ENCODE measurements around the gene C1orf56. TPM values are rescaled to one million over a fixed set of nuclear protein-coding genes. Genes with fewer than 3 reads are reported as not detected.

C1orf56 gene
- total and polyA plus RNA-seq, 10 of the 15 experiments (the other 5 are each of a cell fraction or from before 2014, with no cell fraction given), result 0.22 to 15.5 (median 1.5) TPM

DNA sequence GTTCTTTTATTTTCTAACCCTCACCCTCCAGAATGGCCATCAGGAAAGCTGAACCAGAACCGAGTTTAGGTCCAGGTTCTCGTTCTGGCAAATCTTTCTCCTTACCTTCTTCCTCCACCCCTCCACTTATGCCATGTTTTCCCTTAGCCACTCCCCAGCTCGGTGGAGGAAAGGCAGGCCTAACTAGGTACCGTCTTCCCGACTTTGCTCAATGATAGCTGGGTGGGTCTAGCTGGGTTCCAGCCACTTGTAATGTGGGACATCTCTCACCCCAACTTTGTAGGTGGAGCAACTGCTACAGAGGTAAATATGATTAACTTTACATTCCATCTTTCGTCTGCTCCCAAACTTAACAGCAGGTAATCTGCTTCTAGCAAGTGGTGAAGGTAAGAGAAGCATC, 10.5 kb upstream of the C1orf56 start (continued):
- TF ChIP-seq, protein P1, sequence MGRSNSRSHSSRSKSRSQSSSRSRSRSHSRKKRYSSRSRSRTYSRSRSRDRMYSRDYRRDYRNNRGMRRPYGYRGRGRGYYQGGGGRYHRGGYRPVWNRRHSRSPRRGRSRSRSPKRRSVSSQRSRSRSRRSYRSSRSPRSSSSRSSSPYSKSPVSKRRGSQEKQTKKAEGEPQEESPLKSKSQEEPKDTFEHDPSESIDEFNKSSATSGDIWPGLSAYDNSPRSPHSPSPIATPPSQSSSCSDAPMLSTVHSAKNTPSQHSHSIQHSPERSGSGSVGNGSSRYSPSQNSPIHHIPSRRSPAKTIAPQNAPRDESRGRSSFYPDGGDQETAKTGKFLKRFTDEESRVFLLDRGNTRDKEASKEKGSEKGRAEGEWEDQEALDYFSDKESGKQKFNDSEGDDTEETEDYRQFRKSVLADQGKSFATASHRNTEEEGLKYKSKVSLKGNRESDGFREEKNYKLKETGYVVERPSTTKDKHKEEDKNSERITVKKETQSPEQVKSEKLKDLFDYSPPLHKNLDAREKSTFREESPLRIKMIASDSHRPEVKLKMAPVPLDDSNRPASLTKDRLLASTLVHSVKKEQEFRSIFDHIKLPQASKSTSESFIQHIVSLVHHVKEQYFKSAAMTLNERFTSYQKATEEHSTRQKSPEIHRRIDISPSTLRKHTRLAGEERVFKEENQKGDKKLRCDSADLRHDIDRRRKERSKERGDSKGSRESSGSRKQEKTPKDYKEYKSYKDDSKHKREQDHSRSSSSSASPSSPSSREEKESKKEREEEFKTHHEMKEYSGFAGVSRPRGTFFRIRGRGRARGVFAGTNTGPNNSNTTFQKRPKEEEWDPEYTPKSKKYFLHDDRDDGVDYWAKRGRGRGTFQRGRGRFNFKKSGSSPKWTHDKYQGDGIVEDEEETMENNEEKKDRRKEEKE (IDR thresholded peaks at IDR 0.05), result no peak
- TF ChIP-seq, protein P2, sequence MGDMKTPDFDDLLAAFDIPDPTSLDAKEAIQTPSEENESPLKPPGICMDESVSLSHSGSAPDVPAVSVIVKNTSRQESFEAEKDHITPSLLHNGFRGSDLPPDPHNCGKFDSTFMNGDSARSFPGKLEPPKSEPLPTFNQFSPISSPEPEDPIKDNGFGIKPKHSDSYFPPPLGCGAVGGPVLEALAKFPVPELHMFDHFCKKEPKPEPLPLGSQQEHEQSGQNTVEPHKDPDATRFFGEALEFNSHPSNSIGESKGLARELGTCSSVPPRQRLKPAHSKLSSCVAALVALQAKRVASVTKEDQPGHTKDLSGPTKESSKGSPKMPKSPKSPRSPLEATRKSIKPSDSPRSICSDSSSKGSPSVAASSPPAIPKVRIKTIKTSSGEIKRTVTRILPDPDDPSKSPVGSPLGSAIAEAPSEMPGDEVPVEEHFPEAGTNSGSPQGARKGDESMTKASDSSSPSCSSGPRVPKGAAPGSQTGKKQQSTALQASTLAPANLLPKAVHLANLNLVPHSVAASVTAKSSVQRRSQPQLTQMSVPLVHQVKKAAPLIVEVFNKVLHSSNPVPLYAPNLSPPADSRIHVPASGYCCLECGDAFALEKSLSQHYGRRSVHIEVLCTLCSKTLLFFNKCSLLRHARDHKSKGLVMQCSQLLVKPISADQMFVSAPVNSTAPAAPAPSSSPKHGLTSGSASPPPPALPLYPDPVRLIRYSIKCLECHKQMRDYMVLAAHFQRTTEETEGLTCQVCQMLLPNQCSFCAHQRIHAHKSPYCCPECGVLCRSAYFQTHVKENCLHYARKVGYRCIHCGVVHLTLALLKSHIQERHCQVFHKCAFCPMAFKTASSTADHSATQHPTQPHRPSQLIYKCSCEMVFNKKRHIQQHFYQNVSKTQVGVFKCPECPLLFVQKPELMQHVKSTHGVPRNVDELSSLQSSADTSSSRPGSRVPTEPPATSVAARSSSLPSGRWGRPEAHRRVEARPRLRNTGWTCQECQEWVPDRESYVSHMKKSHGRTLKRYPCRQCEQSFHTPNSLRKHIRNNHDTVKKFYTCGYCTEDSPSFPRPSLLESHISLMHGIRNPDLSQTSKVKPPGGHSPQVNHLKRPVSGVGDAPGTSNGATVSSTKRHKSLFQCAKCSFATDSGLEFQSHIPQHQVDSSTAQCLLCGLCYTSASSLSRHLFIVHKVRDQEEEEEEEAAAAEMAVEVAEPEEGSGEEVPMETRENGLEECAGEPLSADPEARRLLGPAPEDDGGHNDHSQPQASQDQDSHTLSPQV (IDR thresholded peaks at IDR 0.05), result no peak
- TF ChIP-seq, protein P3, sequence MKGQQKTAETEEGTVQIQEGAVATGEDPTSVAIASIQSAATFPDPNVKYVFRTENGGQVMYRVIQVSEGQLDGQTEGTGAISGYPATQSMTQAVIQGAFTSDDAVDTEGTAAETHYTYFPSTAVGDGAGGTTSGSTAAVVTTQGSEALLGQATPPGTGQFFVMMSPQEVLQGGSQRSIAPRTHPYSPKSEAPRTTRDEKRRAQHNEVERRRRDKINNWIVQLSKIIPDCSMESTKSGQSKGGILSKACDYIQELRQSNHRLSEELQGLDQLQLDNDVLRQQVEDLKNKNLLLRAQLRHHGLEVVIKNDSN (IDR thresholded peaks at IDR 0.05; ENCODE audit: borderline replicate concordance, extremely low read length, insufficient read depth, low read depth, low read length), result no peak
- TF ChIP-seq SMAD1 (IDR thresholded peaks at IDR 0.05; ENCODE audit: low read depth, partially characterized antibody) (no peak), MYC (IDR thresholded peaks at IDR 0.05; ENCODE audit: insufficient read depth, insufficient read length, insufficient replicate concordance, low read length, severe bottlenecking) (no peak)
- TF ChIP-seq, protein P4, sequence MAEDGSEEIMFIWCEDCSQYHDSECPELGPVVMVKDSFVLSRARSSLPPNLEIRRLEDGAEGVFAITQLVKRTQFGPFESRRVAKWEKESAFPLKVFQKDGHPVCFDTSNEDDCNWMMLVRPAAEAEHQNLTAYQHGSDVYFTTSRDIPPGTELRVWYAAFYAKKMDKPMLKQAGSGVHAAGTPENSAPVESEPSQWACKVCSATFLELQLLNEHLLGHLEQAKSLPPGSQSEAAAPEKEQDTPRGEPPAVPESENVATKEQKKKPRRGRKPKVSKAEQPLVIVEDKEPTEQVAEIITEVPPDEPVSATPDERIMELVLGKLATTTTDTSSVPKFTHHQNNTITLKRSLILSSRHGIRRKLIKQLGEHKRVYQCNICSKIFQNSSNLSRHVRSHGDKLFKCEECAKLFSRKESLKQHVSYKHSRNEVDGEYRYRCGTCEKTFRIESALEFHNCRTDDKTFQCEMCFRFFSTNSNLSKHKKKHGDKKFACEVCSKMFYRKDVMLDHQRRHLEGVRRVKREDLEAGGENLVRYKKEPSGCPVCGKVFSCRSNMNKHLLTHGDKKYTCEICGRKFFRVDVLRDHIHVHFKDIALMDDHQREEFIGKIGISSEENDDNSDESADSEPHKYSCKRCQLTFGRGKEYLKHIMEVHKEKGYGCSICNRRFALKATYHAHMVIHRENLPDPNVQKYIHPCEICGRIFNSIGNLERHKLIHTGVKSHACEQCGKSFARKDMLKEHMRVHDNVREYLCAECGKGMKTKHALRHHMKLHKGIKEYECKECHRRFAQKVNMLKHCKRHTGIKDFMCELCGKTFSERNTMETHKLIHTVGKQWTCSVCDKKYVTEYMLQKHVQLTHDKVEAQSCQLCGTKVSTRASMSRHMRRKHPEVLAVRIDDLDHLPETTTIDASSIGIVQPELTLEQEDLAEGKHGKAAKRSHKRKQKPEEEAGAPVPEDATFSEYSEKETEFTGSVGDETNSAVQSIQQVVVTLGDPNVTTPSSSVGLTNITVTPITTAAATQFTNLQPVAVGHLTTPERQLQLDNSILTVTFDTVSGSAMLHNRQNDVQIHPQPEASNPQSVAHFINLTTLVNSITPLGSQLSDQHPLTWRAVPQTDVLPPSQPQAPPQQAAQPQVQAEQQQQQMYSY (CRISPR knock-in tag; IDR thresholded peaks at IDR 0.05), result no peak

Measured in GM12878 (cell line).